Transverse colon (tissue), 4 donors: ENCODE results near the gene KIAA1958. TPM values are rescaled to one million over a fixed set of nuclear protein-coding genes. Genes with fewer than 3 reads are reported as not detected.

Source experiments
- DNase-seq: peaks from one replicate; pipeline ENCODE4 v3.0.0-alpha.2; 2019
- H3K27ac ChIP-seq, 4 donors: fragments of 200-600 bp; sonication (generic); 2 replicates each; pipeline ENCODE4 v1.5.1; 2016 to 2018; ENCODE audit warnings: inconsistent platforms in 4 of 4
- H3K27me3 ChIP-seq: fragments of 200-600 bp; sonication (generic); 2 replicates; pipeline ENCODE4 v1.5.1; 2017; ENCODE audit warnings: inconsistent platforms
- H3K36me3 ChIP-seq, 4 donors: fragments of 200-600 bp; sonication (generic); 2 replicates each; pipeline ENCODE4 v1.5.1; 2017 to 2019; ENCODE audit warnings: inconsistent platforms in 4 of 4
- H3K4me1 ChIP-seq, 4 donors: fragments of 200-600 bp; sonication (generic); 2 replicates each; pipeline ENCODE4 v1.5.1; 2017 to 2020; ENCODE audit warnings: inconsistent platforms in 4 of 4
- H3K4me3 ChIP-seq, 4 donors: fragments of 200-600 bp; sonication (generic); 1 replicate in 1 of 4; 2 replicates in 3 of 4; pipeline versions ENCODE4 v1.5.1 to v1.6.1; 2017 to 2019; ENCODE audit warnings: inconsistent platforms in 4 of 4
- H3K9me3 ChIP-seq, 2 donors: fragments of 200-600 bp; sonication (generic); 2 replicates each; pipeline ENCODE4 v1.5.1; 2017 to 2019; ENCODE audit warnings: inconsistent platforms in 2 of 2
- CTCF ChIP-seq, 5 experiments: fragments of 200-600 bp in 3 of 5; fragments of 450-650 bp in 2 of 5; sonication (generic) in 3 of 5; IDR thresholded peaks; 1 replicate in 2 of 5; 2 replicates in 3 of 5; pipeline ENCODE4 v1.5.1; 2016 to 2017; ENCODE audit warnings: antibody characterized with exemption in 5 of 5, inconsistent platforms in 3 of 5, mild to moderate bottlenecking in 2 of 5, moderate library complexity in 1 of 5
- EP300 ChIP-seq: sonication (generic); formaldehyde crosslinking; IDR thresholded peaks from one replicate; pipeline ENCODE4 v1.6.1; 2017; ENCODE audit warnings: antibody characterized with exemption, low read depth
- POLR2A ChIP-seq: fragments of 450-650 bp; IDR thresholded peaks from one replicate; pipeline ENCODE4 v1.6.1; 2016; ENCODE audit warnings: antibody characterized with exemption, mild to moderate bottlenecking, moderate library complexity
- POLR2AphosphoS5 ChIP-seq, 3 donors: sonication (generic); formaldehyde crosslinking; IDR thresholded peaks; one replicate each; pipeline ENCODE4 v1.6.1; 2016; ENCODE audit warnings: antibody characterized with exemption in 3 of 3
- WGBS, 2 donors: methylation state at CpG; one replicate each; pipeline ENCODE4 v1.1.5; 2018; ENCODE audit warnings: low coverage in 1 of 2; 5-methylcytosine and 5-hydroxymethylcytosine counted together
- in situ Hi-C, 4 donors: fragments of 200-750 bp; cut with MboI; loops; one replicate each; pipeline versions ENCODE4 v1.15.0 to v1.15.1; 2017; ENCODE audit warnings: low sequenced_read_pairs in 3 of 4, low pct_ligation_motif_present in 1 of 4, low pct_unique_long_range_greater_than_20kb in 1 of 4
- intact Hi-C: fragments of 100-400 bp; cut with DNase I; formaldehyde crosslinking; loops from one replicate; pipeline ENCODE4 v1.15.1; 2023; ENCODE audit warnings: low total_unique reads
- total RNA-seq, 4 donors: library from RNA; depleted of rRNA; stranded (reverse); fragments of >200 nt; gene quantifications; one replicate each; pipeline ENCODE4 v1.1.0, GENCODE V29; 2016

Gene KIAA1958
- total RNA-seq, 4 donors from 2014 or later: 5.0 to 12.4 (median 9.4) TPM

- H3K4me1 ChIP-seq: peaks cover 0 to 9% (median 3%) of the 10 kb centered on the region in 4 donors
- peaks cover 0 to 11% (median 0%) of the 10 kb centered on the region in 4 donors for H3K36me3 ChIP-seq
- in situ Hi-C loops (no loop called here), intact Hi-C loops (loop anchor here (10.0 kb wide), 1 partner anchor 225 kb away; the partner anchor contains the start of gene INIP)
- H3K27me3 ChIP-seq: no peaks in the 10 kb centered on the region
- DNase-seq: no peak
- no peak for TF ChIP-seq POLR2A
- no peak for TF ChIP-seq POLR2AphosphoS5 (IDR thresholded peaks at IDR 0.05)
- no peak for TF ChIP-seq EP300
- no peak for TF ChIP-seq CTCF (IDR thresholded peaks at IDR 0.05)
- H3K4me3 ChIP-seq: no peak overlapping the region
- peaks cover 8 to 22% of the 10 kb centered on the region in 2 donors for H3K9me3 ChIP-seq
- H3K27ac ChIP-seq: no peak overlapping the region
- 74 to 87% methylated on average over 4 of the region's 4 CpGs for WGBS, 2 donors
Observed at GRCh38 chr9:112489876-112490666, 3.4 kb downstream of the KIAA1958 start.

GRCh38 chr9:112493393-112494137, 6.9 kb downstream of the KIAA1958 start:
- in situ Hi-C loops: no loop called here
- no peak overlapping the region for H3K27ac ChIP-seq
- TF ChIP-seq EP300 (no peak), POLR2AphosphoS5 (IDR thresholded peaks at IDR 0.05) (no peak), POLR2A (no peak), CTCF (IDR thresholded peaks at IDR 0.05) (no peak)

GRCh38 chr9:112494153-112494552, 7.5 kb downstream of the KIAA1958 start:
- Histone ChIP-seq H3K4me1 (no peaks in the 10 kb centered on the region), H3K27ac (no peak overlapping the region), H3K27me3 (no peaks in the 10 kb centered on the region), H3K9me3 (peaks cover 8 to 23% of the 10 kb centered on the region in 2 donors), H3K36me3 (peaks cover 0 to 16% (median 0%) of the 10 kb centered on the region in 4 donors), H3K4me3 (no peak overlapping the region)
- 90 to 100% methylated on average over 1 of the region's 1 CpG for WGBS, 2 donors
- in situ Hi-C loops (no loop called here), intact Hi-C loops (no loop called here)
- DNase-seq: no peak
- no peak for TF ChIP-seq CTCF (IDR thresholded peaks at IDR 0.05)
- no peak for TF ChIP-seq POLR2A
- no peak for TF ChIP-seq EP300
- TF ChIP-seq POLR2AphosphoS5 (IDR thresholded peaks at IDR 0.05): no peak

More at GRCh38 chr9:112493393-112494137, 6.9 kb downstream of the KIAA1958 start:
- no peaks in the 10 kb centered on the region for H3K27me3 ChIP-seq
- intact Hi-C loops: no loop called here
- 93 to 100% methylated on average over 1 of the region's 1 CpG for WGBS, 2 donors
- no peak for DNase-seq
- H3K4me1 ChIP-seq: no peaks in the 10 kb centered on the region
- no peak overlapping the region for H3K4me3 ChIP-seq
- peaks cover 8 to 23% of the 10 kb centered on the region in 2 donors for H3K9me3 ChIP-seq
- peaks cover 0 to 16% (median 0%) of the 10 kb centered on the region in 4 donors for H3K36me3 ChIP-seq

- no peak for DNase-seq
- peaks cover 0 to 16% (median 0%) of the 10 kb centered on the region in 4 donors for H3K36me3 ChIP-seq
- H3K27ac ChIP-seq: no peak overlapping the region
- H3K4me1 ChIP-seq: no peaks in the 10 kb centered on the region
- intact Hi-C loops (no loop called here), in situ Hi-C loops (no loop called here)
- WGBS, 2 donors: 92% methylated on average over 4 of the region's 4 CpGs; no CpG with 5 or more reads in 1 of the 2 donors
- peaks cover 8 to 23% of the 10 kb centered on the region in 2 donors for H3K9me3 ChIP-seq
- no peaks in the 10 kb centered on the region for H3K27me3 ChIP-seq
- no peak overlapping the region for H3K4me3 ChIP-seq
- TF ChIP-seq CTCF (IDR thresholded peaks at IDR 0.05) (no peak), POLR2AphosphoS5 (IDR thresholded peaks at IDR 0.05) (no peak), EP300 (no peak), POLR2A (no peak)
Observed at GRCh38 chr9:112495614-112496013, 9.0 kb downstream of the KIAA1958 start.
